H1 (cell line): ENCODE measurements around the gene EVX2. TPM values are rescaled to one million over a fixed set of nuclear protein-coding genes. Genes with fewer than 3 reads are reported as not detected.

Experiments used
- CTCF ChIA-PET: fragments of 300-600 bp; sonication (Branson Sonifier 250); formaldehyde crosslinking; loops from one replicate; lab custom pipeline; 2021; ENCODE audit not compliant: partially characterized antibody; lab: Charles Lee
- POLR2A ChIA-PET: fragments of 300-600 bp; sonication (Branson Sonifier 250); formaldehyde crosslinking; loops from one replicate; lab custom pipeline; 2021; ENCODE audit warnings: inconsistent platforms; ENCODE audit not compliant: partially characterized antibody; lab: Charles Lee
- DNase-seq, 2 experiments: peaks; one replicate each; pipeline versions ENCODE4 v3.0.0 to v3.0.0-alpha.2; 2010 to 2022; ENCODE audit warnings: low spot score in 2 of 2, low read depth in 1 of 2, mixed read lengths in 1 of 2
- FAIRE-seq: peaks from 2 replicates; lab custom pipeline; 2011; peaks lifted over from hg19 to GRCh38; lab: Jason Lieb, UNC
- H2AFZ ChIP-seq: 2 replicates; pipeline ENCODE4 v1.8.1; 2012; ENCODE audit warnings: low read length, inconsistent platforms
- H2AK5ac ChIP-seq: 2 replicates; pipeline ENCODE4 v1.6.1; 2013; ENCODE audit warnings: low read depth, low read length
- H2BK120ac ChIP-seq: replicated peaks from 2 replicates; pipeline ENCODE3; 2013; ENCODE audit warnings: low read depth, low read length, inconsistent platforms
- H2BK12ac ChIP-seq: 2 replicates; pipeline ENCODE4 v1.6.1; 2013; ENCODE audit warnings: low read depth, low read length
- H2BK15ac ChIP-seq: 2 replicates; pipeline ENCODE4 v1.6.1; 2013; ENCODE audit warnings: low read length
- H2BK20ac ChIP-seq: 2 replicates; pipeline ENCODE4 v1.6.1; 2013; ENCODE audit warnings: low read length
- H2BK5ac ChIP-seq: 2 replicates; pipeline ENCODE4 v1.6.1; 2013; ENCODE audit warnings: low read depth, low read length
- H3K14ac ChIP-seq: 2 replicates; pipeline ENCODE4 v1.6.1; 2013; ENCODE audit warnings: inconsistent platforms; ENCODE audit not compliant: insufficient read length
- H3K18ac ChIP-seq: 2 replicates; pipeline ENCODE4 v1.6.1; 2013; ENCODE audit warnings: low read length; ENCODE audit errors: extremely low read depth
- H3K23ac ChIP-seq: 2 replicates; pipeline ENCODE4 v1.6.1; 2013; ENCODE audit warnings: inconsistent platforms; ENCODE audit not compliant: insufficient read length
- H3K23me2 ChIP-seq: 2 replicates; pipeline ENCODE4 v1.6.1; 2013; ENCODE audit warnings: low read depth, low read length
- H3K27ac ChIP-seq: 2 replicates; pipeline ENCODE4 v1.6.1; 2011; ENCODE audit warnings: low read depth, low read length, inconsistent platforms
- H3K27me3 ChIP-seq, 4 experiments: replicated peaks in 1 of 4; 1 replicate in 1 of 4; 2 replicates in 3 of 4; pipeline versions ENCODE4 v1.6.1 to v1.8.1; 2011 to 2013; ENCODE audit warnings: low read length in 3 of 4, mild to moderate bottlenecking in 3 of 4, inconsistent platforms in 2 of 4, mixed read lengths in 2 of 4, moderate library complexity in 1 of 4; ENCODE audit not compliant: control insufficient read depth in 3 of 4, insufficient read depth in 3 of 4; ENCODE audit errors: extremely low read depth in 1 of 4
- H3K36me3 ChIP-seq, 4 experiments: 2 replicates each; pipeline versions ENCODE4 v1.6.1 to v1.8.1; 2011 to 2013; ENCODE audit warnings: mild to moderate bottlenecking in 4 of 4, low read length in 3 of 4, moderate library complexity in 2 of 4, control low read depth in 1 of 4, inconsistent platforms in 1 of 4; ENCODE audit not compliant: insufficient read depth in 4 of 4, control insufficient read depth in 2 of 4
- H3K4ac ChIP-seq: replicated peaks from 2 replicates; pipeline ENCODE3; 2013; ENCODE audit warnings: low read length, low read depth, mixed read lengths, inconsistent platforms; ENCODE audit not compliant: insufficient read length
- H3K4me1 ChIP-seq, 4 experiments: replicated peaks in 1 of 4; 1 replicate in 1 of 4; 2 replicates in 3 of 4; pipeline versions ENCODE4 v1.6.1 to v1.8.1; 2011 to 2013; ENCODE audit warnings: low read length in 3 of 4, inconsistent platforms in 2 of 4, mixed read lengths in 1 of 4; ENCODE audit not compliant: insufficient read depth in 4 of 4, control insufficient read depth in 3 of 4
- H3K4me2 ChIP-seq, 2 experiments: 2 replicates each; pipeline versions ENCODE4 v1.6.1 to v1.8.1; 2011 to 2013; ENCODE audit warnings: low read depth in 2 of 2, low read length in 2 of 2, control low read depth in 1 of 2, inconsistent platforms in 1 of 2, mild to moderate bottlenecking in 1 of 2; ENCODE audit not compliant: insufficient read depth in 1 of 2
- H3K4me3 ChIP-seq, 4 experiments: fragments of 200-600, 300-600 bp in 1 of 4; sonication (generic), shearing (Covaris generic), sonication (Bioruptor Twin) in 1 of 4; 2 replicates each; pipeline versions ENCODE4 v1.5.1 to v1.8.1; 2011 to 2016; ENCODE audit warnings: low read length in 4 of 4, low read depth in 3 of 4, control low read depth in 2 of 4, inconsistent platforms in 2 of 4, mild to moderate bottlenecking in 2 of 4, mixed read lengths in 1 of 4, moderate library complexity in 1 of 4; ENCODE audit not compliant: insufficient read depth in 2 of 4; ENCODE audit errors: extremely low read depth in 1 of 4
- H3K56ac ChIP-seq: replicated peaks from 2 replicates; pipeline ENCODE3; 2013; ENCODE audit warnings: low read depth, mild to moderate bottlenecking, mixed read lengths, low read length, inconsistent platforms; ENCODE audit not compliant: insufficient read length
- H3K79me1 ChIP-seq: 2 replicates; pipeline ENCODE4 v1.6.1; 2013; ENCODE audit warnings: low read depth, low read length, control low read depth
- H3K79me2 ChIP-seq, 2 experiments: 2 replicates each; pipeline versions ENCODE4 v1.6.1 to v1.8.1; 2012 to 2013; ENCODE audit warnings: low read length in 2 of 2, mild to moderate bottlenecking in 2 of 2, inconsistent platforms in 1 of 2; ENCODE audit not compliant: insufficient read depth in 2 of 2, control insufficient read depth in 1 of 2
- H3K9ac ChIP-seq, 4 experiments: replicated peaks in 1 of 4; 1 replicate in 1 of 4; 2 replicates in 3 of 4; pipeline versions ENCODE4 v1.6.1 to v1.8.1; 2011 to 2013; ENCODE audit warnings: low read depth in 3 of 4, low read length in 3 of 4, control low read depth in 2 of 4, mild to moderate bottlenecking in 2 of 4, moderate library complexity in 2 of 4, inconsistent platforms in 1 of 4; ENCODE audit errors: extremely low read depth in 1 of 4
- H3K9me3 ChIP-seq, 2 experiments: 2 replicates each; pipeline versions ENCODE4 v1.6.1 to v1.8.1; 2012 to 2013; ENCODE audit warnings: mild to moderate bottlenecking in 2 of 2, moderate library complexity in 2 of 2, control low read depth in 1 of 2, inconsistent platforms in 1 of 2, low read depth in 1 of 2, low read length in 1 of 2, mixed read lengths in 1 of 2; ENCODE audit not compliant: insufficient read depth in 2 of 2
- H4K20me1 ChIP-seq, 2 experiments: replicated peaks in 1 of 2; 2 replicates each; pipeline versions ENCODE3 to v1.8.1; 2011 to 2013; ENCODE audit warnings: inconsistent platforms in 2 of 2, low read length in 2 of 2, mild to moderate bottlenecking in 1 of 2; ENCODE audit not compliant: insufficient read depth in 2 of 2, control insufficient read depth in 1 of 2
- H4K5ac ChIP-seq: 2 replicates; pipeline ENCODE4 v1.6.1; 2013; ENCODE audit warnings: low read length, low read depth, mixed read lengths, inconsistent platforms; ENCODE audit not compliant: insufficient read length
- H4K8ac ChIP-seq: 2 replicates; pipeline ENCODE4 v1.8.0; 2013; ENCODE audit warnings: mild to moderate bottlenecking, moderate library complexity, low read length, inconsistent platforms; ENCODE audit not compliant: insufficient read depth; ENCODE audit errors: extremely low read depth
- H4K91ac ChIP-seq: replicated peaks from 2 replicates; pipeline ENCODE3; 2013; ENCODE audit warnings: low read length, mixed read lengths, inconsistent platforms; ENCODE audit not compliant: insufficient read length
- BRCA1 ChIP-seq: IDR thresholded peaks from 2 replicates; pipeline ENCODE4 v1.6.1; 2012; ENCODE audit warnings: low read depth, low read length, improper control_type of control experiment
- CBX5 ChIP-seq: fragments of 300-800, 300-1000 bp; sonication (generic); IDR thresholded peaks from 2 replicates; pipeline ENCODE4 v1.7.1; 2016; ENCODE audit warnings: antibody characterized with exemption, low read length, low read depth
- MAX ChIP-seq: IDR thresholded peaks from 2 replicates; pipeline ENCODE4 v1.6.1; 2012; ENCODE audit warnings: inconsistent platforms
- POLR2A ChIP-seq, 2 experiments: IDR thresholded peaks; 1 replicate in 1 of 2; 2 replicates in 1 of 2; pipeline ENCODE4 v1.6.1; 2011; ENCODE audit warnings: low read depth in 2 of 2, low read length in 2 of 2, mild to moderate bottlenecking in 2 of 2; ENCODE audit errors: control extremely low read depth in 1 of 2
- POLR2AphosphoS5 ChIP-seq: IDR thresholded peaks from 2 replicates; pipeline ENCODE4 v1.6.1; 2011; ENCODE audit warnings: low read depth, low read length
- SAP30 ChIP-seq: fragments of 300-600 bp; sonication (generic); IDR thresholded peaks from 2 replicates; pipeline ENCODE4 v1.7.1; 2012; ENCODE audit warnings: low read length, moderate library complexity, mild to moderate bottlenecking, inconsistent platforms; ENCODE audit not compliant: insufficient read depth, insufficient replicate concordance
- SIX5 ChIP-seq: IDR thresholded peaks from 2 replicates; pipeline ENCODE4 v1.6.1; 2011; ENCODE audit warnings: mild to moderate bottlenecking, low read depth, low read length
- WGBS, 2 experiments: shearing (Covaris generic) in 1 of 2; methylation state at CpG; one replicate each; pipeline versions ENCODE4 v1.1.6 to v1.1.7; 2013 to 2015; ENCODE audit warnings: low lambda C conversion rate in 2 of 2, mixed read lengths in 2 of 2, inconsistent platforms in 1 of 2, low coverage in 1 of 2, missing lambda C conversion rate in 1 of 2; ENCODE audit not compliant: insufficient replicate concordance in 2 of 2, insufficient coverage in 1 of 2, insufficient read length in 1 of 2; ENCODE audit errors: extremely low coverage in 1 of 2, missing lambda C conversion rate in 1 of 2; 5-methylcytosine and 5-hydroxymethylcytosine counted together
- polyA plus RNA-seq, 7 experiments: library from polyadenylated mRNA; depleted of rRNA in 3 of 7; stranded (reverse) in 5 of 7; unstranded in 2 of 7; fragments of >200 nt in 5 of 7; fragments of 200-250 nt in 2 of 7; gene quantifications; 1 replicate in 5 of 7; 2 replicates in 1 of 7; 4 replicates in 1 of 7; pipeline versions ENCODE4 v1.2.1 to v1.2.3, GENCODE V29; 2011 to 2013; ENCODE audit warnings: missing spikeins in 2 of 7, mixed read lengths in 2 of 7
- total RNA-seq: library from RNA; stranded (reverse); fragmentation: NEBNext Ultra II Directional; extraction: Animal tissue kit (Norgen Biotek cat#: 25700); gene quantifications from 2 replicates; pipeline ENCODE4 v1.2.1, GENCODE V29; 2021

EVX2 gene
- total and polyA plus RNA-seq, 2 of the 8 experiments (the other 6 are each of a cell fraction or from before 2014, with no cell fraction given), result not detected

- 0 out of 2 replicates have a peak, but pooled peaks cover 2% of the 10 kb centered on the region for H3K23me2 ChIP-seq
- no peak overlapping the region for H4K91ac ChIP-seq
- H3K23ac ChIP-seq, result no peak overlapping the region
- H2AK5ac ChIP-seq, result no peak overlapping the region
- no peak for DNase-seq
- no peaks in the 10 kb centered on the region for H3K9me3 ChIP-seq
- H3K79me2 ChIP-seq, result no peaks in the 10 kb centered on the region
- H2AFZ ChIP-seq, result no peak overlapping the region
- no peak overlapping the region for H3K14ac ChIP-seq
- peak overlapping the region; percentile 94; the same call in 1 of the 2 replicates for H2BK12ac ChIP-seq
- H4K8ac ChIP-seq, result peak overlapping the region; percentile 79
- H3K4me1 ChIP-seq, result peaks cover 0 to 27% (median 14%) of the 10 kb centered on the region in 4 experiments; a peak in 6 of 7 replicates
- no peak overlapping the region for H3K9ac ChIP-seq
- FAIRE-seq, result no peak
- H3K56ac ChIP-seq, result no peak overlapping the region
- H3K36me3 ChIP-seq, result peaks cover 0 to 4% (median 0%) of the 10 kb centered on the region in 4 experiments; a peak in 1 of 8 replicates
- no peaks in the 10 kb centered on the region for H3K79me1 ChIP-seq
- no peak overlapping the region for H2BK20ac ChIP-seq
- peak overlapping the region; percentile 78 for H3K18ac ChIP-seq
- peak overlapping the region; percentile 42 to 62 for H3K4me2 ChIP-seq
- WGBS, 2 experiments, result 3% methylated on average over 42 of the region's 56 CpGs; no CpG with 5 or more reads in 1 of the 2 experiments
- H3K27me3 ChIP-seq, result peaks cover 98 to 99% (median 99%) of the 10 kb centered on the region in 4 experiments
- ChIA-PET CTCF (interaction anchor here (0.6 to 4.6 kb wide), 12 partner anchors 8 to 972 kb away, joined by 3 to 20 read pairs (median 7); partner anchors contain the start of gene HOXD10), POLR2A (interaction anchor here (0.6 to 2.5 kb wide), 5 partner anchors 8 to 83 kb away, joined by 3 to 12 read pairs (median 4); no protein-coding TSS in a partner anchor)
- peak overlapping the region in 1 of 4 experiments; percentile 50; a peak in 2 of 8 replicates for H3K4me3 ChIP-seq
- H2BK120ac ChIP-seq, result no peak overlapping the region
- no peak overlapping the region for H3K27ac ChIP-seq
- H4K5ac ChIP-seq, result no peak overlapping the region
- H2BK15ac ChIP-seq, result no peak overlapping the region
- 0 out of 2 replicates have a peak overlapping the region, but pooled peaks have one; percentile 24 for H2BK5ac ChIP-seq
- peaks cover 10 to 46% of the 10 kb centered on the region in 2 experiments for H4K20me1 ChIP-seq
- H3K4ac ChIP-seq, result no peak overlapping the region
- TF ChIP-seq POLR2A (IDR thresholded peaks at IDR 0.05; ENCODE audit: control extremely low read depth in 1 of 2, low read depth in 2 of 2, low read length in 2 of 2) (no peak), SIX5 (no peak), CBX5 (no peak), POLR2AphosphoS5 (no peak), SAP30 (no peak), MAX (peak; percentile 29; the same call in 1 of the 2 replicates), BRCA1 (no peak)
These were observed 20.7 kb upstream of the EVX2 start for GRCh38 chr2:176104316-176105077.
